NCI-H1694 treated with DMSO at 0.1 percent for 48 hours (cell line): ENCODE measurements around the gene BNC2.

Source experiments
- DNase-seq: peaks from one replicate; lab custom pipeline; 2025; lab: John Stamatoyannopoulos, UW

Gene BNC2

GRCh38 chr9:16869131-16869881 lies 1.2 kb downstream of the BNC2 start:
- no peak for DNase-seq

DNA sequence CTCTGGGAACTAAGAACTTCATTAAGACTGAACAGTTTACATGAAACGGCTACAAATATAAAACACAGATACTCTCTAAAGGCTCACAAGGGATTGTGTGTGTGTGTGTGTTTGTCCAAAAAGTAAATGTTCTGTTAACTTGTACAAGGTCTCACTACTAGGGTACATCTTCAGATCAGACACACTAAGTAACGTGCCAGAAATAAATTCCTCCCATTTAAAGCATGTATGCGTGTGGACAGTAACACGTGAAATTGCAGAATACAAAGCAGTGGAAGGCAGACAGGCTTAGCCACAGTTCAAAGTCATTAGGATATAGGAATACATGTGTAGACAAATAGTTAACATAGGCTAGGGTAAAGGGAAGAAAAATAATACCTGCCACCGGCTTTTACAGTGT lies 1.8 kb downstream of the BNC2 start:
- no peak for DNase-seq

DNA sequence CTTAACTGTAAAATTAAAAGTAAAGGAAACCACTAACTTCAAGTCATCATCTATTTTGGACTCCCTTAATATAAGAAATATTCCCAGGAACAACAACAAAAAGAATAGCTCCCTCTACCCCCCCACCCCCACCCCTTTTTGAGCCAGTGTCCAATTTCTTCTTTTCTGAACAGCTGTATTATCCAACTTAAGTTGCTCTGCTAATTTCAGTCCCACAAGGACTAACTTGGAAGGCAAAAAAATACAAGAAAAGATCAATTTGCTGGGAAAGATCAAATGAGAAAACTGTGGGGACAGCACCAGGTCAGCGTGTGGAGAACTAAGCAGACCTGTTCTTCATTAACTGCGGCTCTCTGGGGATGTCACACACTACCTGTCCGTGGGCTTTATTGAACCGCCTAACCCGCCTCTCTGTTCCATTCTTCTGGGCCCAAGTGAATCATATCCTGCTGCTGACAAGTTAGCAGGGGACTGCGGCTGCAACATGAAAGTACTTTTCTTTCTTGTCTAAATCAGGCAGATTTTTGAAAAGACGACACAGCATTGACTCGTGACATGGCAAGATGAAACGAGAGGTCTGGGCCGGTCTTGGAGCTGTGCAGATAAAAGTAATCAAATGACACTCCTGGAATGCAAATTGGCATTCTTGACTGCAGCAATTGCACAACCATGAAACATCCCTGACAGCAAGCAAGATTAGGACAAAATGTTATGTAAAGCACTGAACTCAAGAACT lies 2.7 kb downstream of the BNC2 start:
- DNase-seq: no peak

GRCh38 chr9:16866587-16866986 lies 3.9 kb downstream of the BNC2 start:
- DNase-seq: no peak

DNA sequence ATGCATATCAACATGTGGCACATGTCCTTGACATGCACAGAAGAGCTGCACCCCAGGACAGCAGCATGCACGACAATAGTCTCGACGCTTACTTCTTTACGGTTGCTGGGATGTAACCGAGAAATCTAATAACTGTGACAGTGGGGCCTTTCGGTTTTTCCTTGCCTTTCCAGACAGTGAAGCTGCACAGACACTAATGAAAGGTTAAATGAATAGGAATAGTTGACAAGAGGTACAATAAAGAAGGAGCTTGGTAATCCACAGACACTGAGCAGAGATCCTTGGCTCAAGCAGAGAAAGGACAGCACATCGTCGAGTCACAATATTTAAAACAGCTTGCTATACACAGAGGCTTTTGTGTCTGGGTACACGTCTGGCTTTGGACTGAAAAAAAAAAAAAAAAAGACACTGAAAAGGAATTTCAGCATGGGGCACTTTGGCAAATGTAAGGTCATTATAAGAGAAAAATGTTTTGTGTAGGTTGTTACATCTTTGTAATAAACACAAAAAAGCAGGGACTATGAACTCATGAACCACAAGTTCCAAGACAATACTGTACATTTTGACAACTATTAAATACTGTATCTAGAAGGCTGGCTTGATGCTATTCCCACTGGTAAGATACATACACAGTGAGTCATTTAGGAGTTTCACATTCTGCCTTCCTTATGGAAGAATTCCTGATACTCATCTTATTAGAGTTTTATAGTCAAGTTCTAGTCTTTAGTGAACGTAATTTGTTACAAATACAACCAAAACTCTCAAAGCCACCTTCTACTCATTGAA lies 5.6 kb downstream of the BNC2 start:
- no peak for DNase-seq

- no peak for DNase-seq
Measured at GRCh38 chr9:16848179-16848578, 22.3 kb downstream of the BNC2 start.

DNA sequence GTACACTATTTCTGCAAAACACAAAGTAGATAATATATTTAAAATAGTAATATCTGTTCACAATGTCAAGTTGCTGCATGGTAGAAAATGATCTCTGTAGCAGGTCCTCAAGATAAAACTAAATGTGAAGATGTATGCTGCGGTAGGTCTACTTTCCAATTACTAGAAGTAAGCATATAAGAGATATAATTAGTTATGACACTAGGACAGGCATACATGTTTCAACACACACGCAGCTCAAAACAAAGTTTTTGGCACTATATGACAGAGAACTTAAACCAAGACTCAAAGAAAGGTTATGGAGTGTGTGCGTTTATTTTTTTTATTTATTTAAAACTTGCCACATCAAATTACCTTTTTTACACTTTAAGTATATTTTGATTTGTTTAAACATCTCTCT lies 23.5 kb downstream of the BNC2 start:
- no peak for DNase-seq

GRCh38 chr9:16846367-16846766 lies 24.1 kb downstream of the BNC2 start:
- no peak for DNase-seq

- no peak for DNase-seq
Measured at GRCh38 chr9:16834817-16835216, 35.7 kb downstream of the BNC2 start.

DNA sequence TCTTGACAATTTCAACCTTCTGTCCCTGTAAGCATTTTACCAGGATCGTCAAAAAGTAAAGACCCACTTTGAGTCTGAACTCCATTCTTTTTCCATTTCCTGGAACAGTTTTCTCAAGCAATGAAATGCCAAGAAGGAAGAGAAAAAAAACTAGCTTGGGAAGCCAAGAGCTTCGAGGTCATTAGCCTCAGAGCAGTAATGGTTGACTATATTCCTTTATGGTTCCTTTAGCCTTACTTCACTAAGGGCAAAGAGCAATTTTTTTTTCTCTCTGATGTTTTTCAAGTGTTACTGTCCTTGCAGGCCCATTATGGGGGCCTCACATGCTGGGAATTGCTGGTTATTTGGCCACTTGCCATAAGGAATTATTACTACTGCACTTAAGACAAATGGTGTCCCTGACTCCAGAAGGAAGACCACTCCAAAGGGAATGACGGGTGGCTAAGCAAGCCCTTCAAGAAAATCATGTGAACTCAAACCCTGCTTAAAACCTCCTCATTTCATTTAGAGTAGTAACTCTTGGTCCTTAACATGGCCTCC lies 37.1 kb downstream of the BNC2 start:
- no peak for DNase-seq

GRCh38 chr9:16832101-16832500 lies 38.4 kb downstream of the BNC2 start:
- no peak for DNase-seq

- no peak for DNase-seq
Measured at GRCh38 chr9:16830806-16831205, 39.7 kb downstream of the BNC2 start.

DNA sequence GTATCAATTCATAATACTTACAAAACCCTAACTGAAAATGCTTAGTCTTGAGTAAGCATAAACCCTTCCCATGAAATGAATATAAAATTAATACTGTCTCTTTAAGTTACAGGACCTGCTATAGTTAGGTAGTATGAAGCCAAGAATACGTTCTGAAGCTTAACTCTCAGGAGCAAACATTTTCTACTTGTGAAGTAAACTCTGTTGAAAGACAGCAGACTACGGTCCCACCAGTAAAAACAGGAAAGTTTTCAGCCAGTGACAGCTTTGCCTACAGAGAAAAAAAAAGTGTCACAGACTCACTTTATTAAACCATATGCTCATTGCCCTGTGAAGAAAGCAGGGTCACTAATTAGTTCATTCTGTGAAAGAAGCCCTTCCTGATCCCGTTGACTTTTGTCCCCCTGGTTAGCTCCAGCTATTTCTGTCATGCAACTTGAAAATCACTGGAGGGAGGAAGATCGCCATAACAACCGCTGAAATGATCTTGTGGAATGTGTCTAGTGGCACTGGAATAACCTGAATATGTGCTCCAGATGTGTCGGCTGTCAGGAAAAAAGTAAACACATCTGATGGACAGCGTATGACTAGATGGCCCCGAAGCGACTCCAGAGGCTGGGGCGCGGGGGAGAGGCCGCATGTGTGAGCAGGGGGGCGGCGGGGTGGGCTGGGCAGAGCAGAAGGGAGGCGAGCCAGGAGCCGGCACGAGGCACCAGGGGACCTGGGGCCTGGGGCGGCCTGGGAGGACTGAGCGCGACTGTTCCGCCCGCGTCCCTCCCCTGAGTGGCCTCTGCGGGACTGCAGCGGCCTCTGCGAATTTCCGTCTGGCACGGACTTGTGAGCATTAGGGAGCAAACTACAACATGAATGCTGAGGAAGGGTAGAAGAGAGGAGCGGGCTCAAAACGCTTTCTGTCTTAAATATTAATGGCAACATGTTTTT lies 41.9 kb downstream of the BNC2 start:
- no peak for DNase-seq

GRCh38 chr9:16825971-16826625 lies 44.4 kb downstream of the BNC2 start:
- DNase-seq: no peak

GRCh38 chr9:16825331-16825725 lies 45.1 kb downstream of the BNC2 start:
- DNase-seq: no peak

DNA sequence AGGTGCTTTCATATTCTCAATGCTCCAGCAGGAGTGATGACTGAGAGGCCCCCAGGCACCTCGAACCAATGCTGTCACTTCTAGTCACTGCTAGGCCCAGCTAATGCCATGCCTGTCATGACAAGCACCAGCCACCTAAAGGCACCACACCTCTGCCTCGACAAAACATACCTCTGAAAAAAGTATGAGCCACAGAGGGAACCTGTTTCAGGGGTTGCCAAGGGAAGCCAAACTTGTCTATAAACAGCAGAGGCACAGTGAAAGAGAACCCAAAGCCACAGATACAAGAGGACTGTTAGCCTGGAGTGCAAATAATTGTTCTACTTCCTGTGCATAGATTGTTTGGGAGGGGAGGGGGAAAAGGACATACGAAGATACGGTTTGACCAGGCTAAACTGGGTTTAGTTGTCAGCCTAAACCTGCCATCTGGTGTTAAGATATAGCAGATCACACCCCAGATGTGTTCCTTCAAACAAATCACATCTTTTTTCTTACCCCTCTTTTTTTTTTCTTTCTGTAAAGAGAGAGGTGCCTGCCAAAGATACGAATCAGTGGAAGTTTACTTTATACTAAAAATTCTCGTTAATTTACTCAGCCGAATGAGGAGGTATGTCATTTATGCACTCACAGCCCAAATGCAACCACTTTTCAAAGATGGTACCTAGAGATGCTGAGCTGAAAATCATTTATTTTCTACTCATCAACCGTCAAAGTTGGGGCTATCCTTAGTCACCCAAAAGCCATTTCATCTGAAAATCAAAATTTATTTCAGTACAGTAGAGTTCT lies 45.7 kb downstream of the BNC2 start:
- no peak for DNase-seq

DNA sequence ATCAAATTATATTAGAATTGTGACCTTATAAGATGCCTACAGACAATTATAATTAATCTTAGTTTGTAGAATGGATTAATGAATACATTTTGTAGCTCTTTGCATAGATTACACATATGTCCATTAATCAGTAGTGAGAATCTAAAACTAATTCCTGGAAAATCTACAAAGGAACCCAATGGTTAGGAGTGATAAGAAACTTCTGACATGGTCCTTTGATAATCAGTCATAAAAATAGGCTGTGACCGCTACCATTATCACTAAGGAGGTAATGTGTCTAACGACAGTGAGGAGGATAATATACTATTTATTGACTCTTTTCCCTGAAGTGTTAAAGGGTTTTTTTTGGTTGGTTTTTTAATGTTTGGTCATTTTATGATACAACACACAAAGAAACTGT lies 46.6 kb downstream of the BNC2 start:
- DNase-seq: no peak

DNA sequence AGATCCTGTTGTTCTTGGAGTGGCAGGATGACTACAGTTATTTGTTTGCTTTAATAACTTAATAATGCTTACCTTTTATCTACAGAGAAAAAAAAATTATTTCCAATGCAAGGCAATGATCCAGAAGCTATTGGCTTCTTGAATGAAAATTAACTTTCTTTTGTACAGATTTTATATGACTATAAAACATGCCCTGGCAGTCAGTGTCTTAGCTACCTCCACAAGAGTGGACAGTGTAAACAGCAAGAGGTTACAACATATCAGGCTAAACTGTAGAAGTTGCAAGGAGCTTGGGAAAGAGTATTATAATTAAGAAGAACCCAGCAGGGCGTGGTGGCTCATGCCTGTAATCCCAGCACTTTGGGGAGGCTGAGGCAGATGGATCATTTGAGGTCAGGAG lies 49.1 kb downstream of the BNC2 start:
- DNase-seq: no peak

DNA sequence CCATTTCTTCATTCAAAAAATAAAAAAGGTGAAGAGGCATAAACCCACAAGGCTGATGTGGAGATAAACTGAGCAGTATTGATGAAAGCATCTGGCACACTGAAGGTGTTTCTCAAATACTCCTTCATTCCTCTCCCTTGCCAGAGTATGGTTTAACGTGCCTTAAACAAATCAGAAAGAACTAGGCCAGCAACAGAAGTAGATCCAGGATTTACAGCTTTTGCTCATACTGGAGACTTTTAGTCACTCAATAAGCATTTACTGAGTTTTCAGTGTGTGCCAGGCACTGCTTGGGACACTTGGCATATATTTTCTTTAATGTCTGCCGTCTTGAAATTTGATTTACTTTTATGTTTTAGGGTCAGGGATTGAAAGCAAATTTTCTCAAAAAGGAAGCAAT lies 53.0 kb downstream of the BNC2 start:
- no peak for DNase-seq

DNA sequence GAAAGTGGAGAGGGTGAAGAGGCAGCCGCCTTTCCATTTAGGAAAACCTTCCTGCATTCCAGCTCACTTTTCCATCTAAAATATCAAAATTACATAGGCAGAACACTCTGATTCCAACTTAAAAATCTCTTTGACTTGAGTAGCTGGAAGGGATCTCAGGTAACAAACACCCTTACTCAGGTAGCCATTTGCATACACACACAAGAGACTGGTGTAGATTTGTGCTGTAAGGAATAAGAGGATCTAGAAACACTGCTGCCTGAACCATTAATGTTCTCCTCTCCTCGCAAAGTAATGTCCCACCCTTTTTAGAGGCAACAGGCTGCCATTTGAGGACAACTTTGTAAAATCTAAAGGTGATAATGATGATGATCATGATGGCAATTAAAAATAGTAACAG lies 53.5 kb downstream of the BNC2 start:
- DNase-seq: no peak
